Neutrophil (primary cell): ENCODE measurements around the gene SHANK1.

ENCODE experiments used
- H3K27ac ChIP-seq: fragments of 200-600 bp; sonication (generic); 2 replicates; pipeline ENCODE4 v1.5.1; 2016; ENCODE audit warnings: mild to moderate bottlenecking, moderate library complexity
- H3K27me3 ChIP-seq: fragments of 200-600 bp; sonication (generic); 2 replicates; pipeline ENCODE4 v1.6.0; 2016; ENCODE audit warnings: mild to moderate bottlenecking
- H3K36me3 ChIP-seq: fragments of 200-600 bp; sonication (generic); 2 replicates; pipeline ENCODE4 v1.5.1; 2017
- H3K4me1 ChIP-seq, 2 experiments: fragments of 200-600 bp in 1 of 2; sonication (generic) in 1 of 2; 1 replicate in 1 of 2; 2 replicates in 1 of 2; pipeline versions ENCODE4 v1.5.1 to v1.6.1; 2013 to 2016; ENCODE audit warnings: low read depth in 1 of 2, low read length in 1 of 2, mild to moderate bottlenecking in 1 of 2, moderate library complexity in 1 of 2; ENCODE audit not compliant: control insufficient read depth in 1 of 2, insufficient read depth in 1 of 2
- H3K4me3 ChIP-seq, 2 experiments: fragments of 200-600 bp in 1 of 2; sonication (generic) in 1 of 2; 1 replicate in 1 of 2; 2 replicates in 1 of 2; pipeline ENCODE4 v1.5.1; 2013 to 2016; ENCODE audit warnings: low read depth in 1 of 2, low read length in 1 of 2, mild to moderate bottlenecking in 1 of 2, moderate library complexity in 1 of 2
- H3K9me3 ChIP-seq: fragments of 200-600 bp; sonication (generic); 2 replicates; pipeline ENCODE4 v1.5.1; 2016
- TF ChIP-seq, protein P1 (sequence below): fragments of 200-600 bp; sonication (generic); IDR thresholded peaks from 2 replicates; pipeline ENCODE4 v1.5.1; 2016; ENCODE audit warnings: antibody characterized with exemption

Gene SHANK1

DNA sequence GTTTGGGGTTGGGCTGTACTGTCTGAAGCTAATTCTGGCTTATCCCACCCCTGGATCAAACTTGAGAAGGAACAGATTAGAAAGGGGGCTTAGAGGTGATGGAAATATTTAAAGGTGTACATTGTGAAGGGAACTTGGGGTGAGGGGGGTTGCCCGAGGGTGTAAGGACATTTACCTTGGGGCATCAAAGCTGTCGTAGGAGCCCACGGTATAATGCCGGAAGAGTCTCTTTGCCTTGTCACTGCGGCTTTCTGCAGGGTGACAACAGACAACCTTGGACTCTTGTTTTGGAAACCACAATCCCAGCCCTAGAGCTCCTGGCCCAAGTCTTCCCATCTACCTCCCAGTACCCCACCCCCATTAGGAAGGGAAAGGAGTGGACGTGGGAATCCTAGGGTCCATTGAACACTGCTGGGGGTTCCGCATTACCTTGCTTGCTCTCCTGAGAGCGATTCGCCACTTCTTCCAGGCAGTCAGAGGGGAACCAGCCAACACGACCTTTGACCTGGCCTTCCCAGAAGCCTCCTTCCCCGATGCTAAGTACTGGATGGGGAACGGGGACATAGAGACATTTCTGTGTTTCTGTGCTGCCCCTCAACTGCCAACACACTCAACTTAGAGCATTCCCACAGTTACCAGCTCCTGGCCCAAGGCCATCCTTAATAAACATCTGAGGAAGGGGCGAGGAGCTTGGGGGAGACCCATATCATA, 22.0 kb downstream of the SHANK1 start:
- TF ChIP-seq, protein P1, sequence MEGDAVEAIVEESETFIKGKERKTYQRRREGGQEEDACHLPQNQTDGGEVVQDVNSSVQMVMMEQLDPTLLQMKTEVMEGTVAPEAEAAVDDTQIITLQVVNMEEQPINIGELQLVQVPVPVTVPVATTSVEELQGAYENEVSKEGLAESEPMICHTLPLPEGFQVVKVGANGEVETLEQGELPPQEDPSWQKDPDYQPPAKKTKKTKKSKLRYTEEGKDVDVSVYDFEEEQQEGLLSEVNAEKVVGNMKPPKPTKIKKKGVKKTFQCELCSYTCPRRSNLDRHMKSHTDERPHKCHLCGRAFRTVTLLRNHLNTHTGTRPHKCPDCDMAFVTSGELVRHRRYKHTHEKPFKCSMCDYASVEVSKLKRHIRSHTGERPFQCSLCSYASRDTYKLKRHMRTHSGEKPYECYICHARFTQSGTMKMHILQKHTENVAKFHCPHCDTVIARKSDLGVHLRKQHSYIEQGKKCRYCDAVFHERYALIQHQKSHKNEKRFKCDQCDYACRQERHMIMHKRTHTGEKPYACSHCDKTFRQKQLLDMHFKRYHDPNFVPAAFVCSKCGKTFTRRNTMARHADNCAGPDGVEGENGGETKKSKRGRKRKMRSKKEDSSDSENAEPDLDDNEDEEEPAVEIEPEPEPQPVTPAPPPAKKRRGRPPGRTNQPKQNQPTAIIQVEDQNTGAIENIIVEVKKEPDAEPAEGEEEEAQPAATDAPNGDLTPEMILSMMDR, result no peak
- Histone ChIP-seq H3K9me3 (no peaks in the 10 kb centered on the region), H3K27me3 (peaks cover 92% of the 10 kb centered on the region)

DNA sequence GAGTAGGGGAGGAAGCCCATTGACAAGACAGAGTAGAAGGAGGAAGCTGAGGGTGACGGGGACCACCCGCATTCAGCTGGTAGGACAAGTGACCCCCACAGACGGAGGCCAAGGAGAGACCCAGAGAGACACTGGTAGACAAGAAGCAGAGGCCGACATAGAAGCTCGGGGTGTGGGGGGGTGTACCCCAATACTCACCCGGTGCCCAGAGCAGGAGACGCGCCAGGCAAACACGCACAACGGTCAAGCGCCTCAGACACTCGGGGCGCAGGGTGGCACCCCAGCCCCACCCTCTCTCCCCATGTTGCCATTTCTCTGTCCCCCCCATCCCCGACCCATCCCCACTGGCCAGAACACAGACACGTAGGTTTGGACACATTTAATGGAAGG, 23.5 kb downstream of the SHANK1 start:
- Histone ChIP-seq H3K27me3 (peaks cover 95% of the 10 kb centered on the region), H3K4me1 (no peaks in the 10 kb centered on the region), H3K9me3 (no peaks in the 10 kb centered on the region), H3K4me3 (no peak overlapping the region), H3K36me3 (no peaks in the 10 kb centered on the region), H3K27ac (no peak overlapping the region)
- TF ChIP-seq, protein P1, result no peak

More for the DNA sequence above, 22.0 kb downstream of the SHANK1 start:
- Histone ChIP-seq H3K4me3 (no peak overlapping the region), H3K27ac (no peak overlapping the region), H3K4me1 (no peaks in the 10 kb centered on the region), H3K36me3 (no peaks in the 10 kb centered on the region)

DNA sequence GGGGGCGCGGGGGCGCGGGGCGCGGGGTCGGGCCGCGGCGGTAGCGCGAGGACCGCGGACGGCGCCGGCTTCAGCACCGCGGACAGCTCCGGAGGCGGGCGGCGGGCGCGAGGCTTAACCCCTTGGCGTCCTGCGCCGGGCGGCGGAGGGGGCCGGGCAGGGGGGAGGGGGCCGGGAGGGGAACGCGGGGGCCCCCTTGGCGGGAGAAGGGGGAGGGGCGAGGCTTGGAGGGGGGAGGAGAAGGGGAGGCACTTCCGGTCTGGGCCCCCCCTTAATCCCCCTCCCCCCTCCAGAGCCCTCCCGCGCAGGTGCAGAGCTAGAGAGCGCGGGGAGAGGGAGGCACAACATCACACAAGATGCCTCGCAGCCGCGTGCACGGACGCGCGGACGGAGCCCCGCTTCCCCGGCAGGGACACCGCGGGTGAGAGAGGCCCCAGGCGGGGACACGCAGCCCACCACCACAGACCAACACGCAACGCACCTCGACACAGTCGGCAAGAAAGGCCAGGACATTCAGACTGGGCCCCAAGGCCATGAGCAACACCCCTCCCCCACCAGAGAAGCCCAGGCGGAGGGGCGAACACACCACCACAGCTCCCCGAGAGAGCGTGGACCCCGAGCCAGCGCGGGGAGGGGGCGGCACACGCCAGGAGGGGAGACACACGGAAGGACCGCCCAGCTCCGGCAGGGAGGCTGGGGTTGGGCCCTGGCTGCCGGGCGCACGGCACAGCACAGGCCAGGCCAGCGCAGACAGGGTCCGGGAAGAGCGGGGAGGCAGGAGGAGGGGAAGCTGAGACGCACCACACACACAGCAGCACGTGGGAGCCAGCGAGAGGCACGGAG, 24.1 kb downstream of the SHANK1 start:
- TF ChIP-seq, protein P1, result no peak
- H3K4me3 ChIP-seq, result no peak overlapping the region
- peaks cover 98% of the 10 kb centered on the region for H3K27me3 ChIP-seq
- no peaks in the 10 kb centered on the region for H3K9me3 ChIP-seq
- H3K4me1 ChIP-seq, result no peaks in the 10 kb centered on the region
- H3K36me3 ChIP-seq, result no peaks in the 10 kb centered on the region
- H3K27ac ChIP-seq, result no peak overlapping the region

DNA sequence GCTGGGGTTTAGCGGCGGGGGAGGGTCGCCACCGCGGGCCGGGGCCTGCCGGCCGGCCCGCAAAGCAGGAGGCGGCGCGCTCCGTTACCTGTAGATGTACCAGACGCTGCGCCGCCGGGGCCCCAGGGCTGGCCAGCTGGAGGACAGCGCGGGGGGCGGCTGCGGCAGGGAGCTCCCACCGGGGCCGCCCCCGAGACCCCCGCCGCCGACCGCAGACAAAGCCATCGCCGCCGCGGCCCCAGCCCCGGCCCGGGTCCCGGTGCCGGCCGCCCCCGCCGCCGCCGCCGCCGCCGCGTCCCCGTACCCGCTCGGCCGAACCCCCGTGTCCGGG, 24.8 kb downstream of the SHANK1 start:
- TF ChIP-seq, protein P1, result no peak
- H3K27me3 ChIP-seq, result peaks cover 100% of the 10 kb centered on the region
- no peaks in the 10 kb centered on the region for H3K9me3 ChIP-seq
- H3K36me3 ChIP-seq, result no peaks in the 10 kb centered on the region
- no peaks in the 10 kb centered on the region for H3K4me1 ChIP-seq
- no peak overlapping the region for H3K4me3 ChIP-seq
- no peak overlapping the region for H3K27ac ChIP-seq

DNA sequence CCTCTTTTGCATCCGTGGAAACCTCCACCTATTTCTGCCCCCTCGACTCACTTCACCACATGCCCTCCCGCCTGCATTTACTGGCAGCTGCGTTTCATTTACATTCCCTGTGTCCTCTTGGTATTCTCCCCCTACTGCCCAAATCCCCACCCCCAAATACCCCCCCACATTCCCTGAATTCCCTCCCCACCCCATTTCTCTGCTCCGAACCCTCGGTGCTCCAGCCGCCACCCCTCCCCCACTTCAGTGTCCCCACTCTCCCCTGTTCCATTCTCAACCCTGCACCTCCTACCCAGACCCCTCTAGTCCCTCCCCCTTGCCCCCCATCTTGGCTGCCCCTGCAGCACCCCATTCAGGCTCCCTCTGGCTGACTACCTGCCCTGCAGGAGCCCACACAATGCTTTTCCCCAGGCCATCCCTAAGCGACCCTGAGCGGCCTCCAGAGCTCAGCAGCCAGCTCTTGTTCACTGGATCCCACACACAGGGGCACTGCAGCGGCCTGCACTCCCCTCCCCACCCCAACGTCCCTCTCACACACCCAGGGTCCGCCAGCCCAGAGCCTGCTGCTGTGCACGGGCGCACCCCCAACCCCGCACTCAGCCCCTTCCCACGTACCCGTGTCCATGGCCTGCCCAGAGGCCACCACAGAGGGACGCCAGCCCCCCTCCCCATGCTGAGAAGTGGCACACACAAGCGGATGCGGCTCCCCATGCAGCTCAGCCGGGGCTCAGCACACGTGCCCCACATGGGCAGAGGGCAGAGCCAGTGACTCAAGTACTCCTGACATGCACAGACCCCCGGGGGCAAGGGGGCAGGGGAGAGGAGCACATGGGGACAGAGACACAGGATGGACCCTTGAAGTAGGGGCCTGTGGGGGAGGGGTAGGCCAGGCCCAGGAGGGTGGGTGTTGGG, 26.3 kb downstream of the SHANK1 start:
- no peak overlapping the region for H3K4me3 ChIP-seq

More for the DNA sequence above, 26.3 kb downstream of the SHANK1 start:
- TF ChIP-seq, protein P1, result no peak
- Histone ChIP-seq H3K36me3 (no peaks in the 10 kb centered on the region), H3K9me3 (no peaks in the 10 kb centered on the region), H3K4me1 (no peaks in the 10 kb centered on the region), H3K27me3 (peaks cover 100% of the 10 kb centered on the region), H3K27ac (no peak overlapping the region)
